ENCODE data around the gene ARL10. TPM values are rescaled to one million over a fixed set of nuclear protein-coding genes. Genes with fewer than 3 reads are reported as not detected.
A peak's percentile ranks its signal among the peaks of the same experiment; 100 is the strongest.

ARL10 gene
- total RNA-seq, 2 experiments from 2014 or later: 12.3 to 15.6 TPM

GRCh38 chr5:176364765-176365350, 429 bp upstream of the ARL10 start:
- H3K4me3 Mint-ChIP-seq: peak overlapping the region; percentile 74
- peaks cover 19% of the 10 kb centered on the region for H3K36me3 Mint-ChIP-seq (ENCODE audit: low read depth)
- H3K9me3 Mint-ChIP-seq (ENCODE audit: low read depth): no peaks in the 10 kb centered on the region
- H3K27ac Mint-ChIP-seq: peak overlapping the region; percentile 70
- ATAC-seq: no peak
- POLR2A ChIA-PET: interaction anchor here (0.6 kb wide), 1 partner anchor 24 kb away, joined by 5 read pairs; no protein-coding TSS in a partner anchor
- no peak for DNase-seq
- intact Hi-C loops (cut with DNase I, micrococcal nuclease): loop anchor here (1.0 to 10.0 kb wide), 6 partner anchors 23 to 990 kb away; partner anchors contain the start of genes HIGD2A (in 2 of the 2), NOP16 (in 2 of the 2), SIMC1 (in 2 of the 2) and CLTB (in 1 of the 2)
- CTCF ChIA-PET: no interaction called here
- no peaks in the 10 kb centered on the region for H3K27me3 Mint-ChIP-seq
- H3K4me1 Mint-ChIP-seq: peaks cover 22% of the 10 kb centered on the region

DNA sequence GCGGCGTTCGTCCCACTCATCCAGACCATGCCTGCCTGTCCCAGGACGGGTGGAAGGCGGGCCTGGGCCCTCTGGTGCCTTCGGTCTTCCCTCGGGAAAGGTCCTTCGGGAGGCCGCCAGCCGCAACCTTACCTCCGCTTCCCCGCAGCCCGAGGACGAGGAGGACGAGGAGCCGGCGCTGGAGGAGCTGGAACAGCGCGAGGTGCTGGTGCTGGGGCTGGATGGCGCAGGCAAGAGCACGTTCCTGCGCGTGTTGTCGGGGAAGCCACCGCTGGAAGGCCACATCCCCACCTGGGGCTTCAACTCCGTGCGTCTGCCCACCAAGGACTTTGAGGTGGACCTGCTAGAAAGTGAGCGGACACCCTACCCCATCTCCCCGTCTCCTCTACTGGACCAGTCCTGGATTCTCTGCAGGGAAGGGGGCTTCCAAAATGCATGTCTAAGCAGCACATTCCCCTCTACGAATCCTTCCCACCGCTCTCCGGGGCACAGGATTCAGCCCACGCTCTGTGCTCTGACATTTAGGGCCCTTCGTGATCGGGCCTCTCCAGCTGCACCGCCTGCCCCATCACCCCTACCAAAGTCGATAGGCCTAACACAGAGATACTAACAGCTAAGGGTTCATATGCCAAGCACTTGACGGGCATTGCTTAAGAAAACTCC, 1.1 kb downstream of the ARL10 start:
- POLR2A ChIA-PET: no interaction called here
- ATAC-seq: no peak

GRCh38 chr5:176368726-176369125, 3.4 kb downstream of the ARL10 start:
- ChIA-PET CTCF (interaction anchor here (0.6 to 1.1 kb wide), 3 partner anchors 13 to 289 kb away, joined by 3 to 4 read pairs (median 3); no protein-coding TSS in a partner anchor), POLR2A (no interaction called here)
- DNase-seq (no peak), ATAC-seq (no peak)
- peaks cover 9% of the 10 kb centered on the region for H3K4me1 Mint-ChIP-seq
- no peaks in the 10 kb centered on the region for H3K27me3 Mint-ChIP-seq
- no peaks in the 10 kb centered on the region for H3K9me3 Mint-ChIP-seq (ENCODE audit: low read depth)
- H3K27ac Mint-ChIP-seq: no peak overlapping the region
- intact Hi-C loops (cut with DNase I, micrococcal nuclease): loop anchor here in 1 of 2 experiments (10.0 kb wide), 1 partner anchor 986 kb away; the partner anchor contains the start of genes LMAN2 and RGS14
- H3K4me3 Mint-ChIP-seq: no peak overlapping the region
- H3K36me3 Mint-ChIP-seq (ENCODE audit: low read depth): peaks cover 21% of the 10 kb centered on the region

More for the DNA sequence above, 1.1 kb downstream of the ARL10 start:
- intact Hi-C loops (cut with DNase I, micrococcal nuclease): loop anchor here in 1 of 2 experiments (10.0 kb wide), 1 partner anchor 988 kb away; the partner anchor contains the start of genes LMAN2 and RGS14
- peaks cover 20% of the 10 kb centered on the region for H3K36me3 Mint-ChIP-seq (ENCODE audit: low read depth)
- no peak for DNase-seq
- H3K4me1 Mint-ChIP-seq: peaks cover 21% of the 10 kb centered on the region
- H3K27me3 Mint-ChIP-seq: no peaks in the 10 kb centered on the region
- no peaks in the 10 kb centered on the region for H3K9me3 Mint-ChIP-seq (ENCODE audit: low read depth)
- CTCF ChIA-PET: no interaction called here
- peak overlapping the region; percentile 74 for H3K4me3 Mint-ChIP-seq
- H3K27ac Mint-ChIP-seq: peak overlapping the region; percentile 76

GRCh38 chr5:176369934-176370711, 4.8 kb downstream of the ARL10 start:
- Mint-ChIP-seq H3K27ac (no peak overlapping the region), H3K27me3 (no peaks in the 10 kb centered on the region), H3K4me3 (no peak overlapping the region), H3K36me3 (ENCODE audit: low read depth) (peaks cover 24% of the 10 kb centered on the region), H3K4me1 (peaks cover 9% of the 10 kb centered on the region), H3K9me3 (ENCODE audit: low read depth) (no peaks in the 10 kb centered on the region)
- DNase-seq (no peak), ATAC-seq (no peak)
- POLR2A ChIA-PET: interaction anchor here (0.7 kb wide), 1 partner anchor 1824 kb away, joined by 4 read pairs; no protein-coding TSS in a partner anchor
- CTCF ChIA-PET: no interaction called here
- intact Hi-C loops (cut with DNase I, micrococcal nuclease): loop anchor here in 1 of 2 experiments (10.0 kb wide), 1 partner anchor 985 kb away; the partner anchor contains the start of genes LMAN2 and RGS14

- no peaks in the 10 kb centered on the region for H3K9me3 Mint-ChIP-seq (ENCODE audit: low read depth)
- ChIA-PET CTCF (interaction anchor here (0.5 to 1.2 kb wide), 5 partner anchors 10 to 645 kb away, joined by 3 to 4 read pairs (median 3); partner anchors contain the start of gene KIAA1191), POLR2A (no interaction called here)
- H3K4me1 Mint-ChIP-seq: peaks cover 5% of the 10 kb centered on the region
- intact Hi-C loops (cut with DNase I, micrococcal nuclease): no loop called here
- H3K27me3 Mint-ChIP-seq: no peaks in the 10 kb centered on the region
- ATAC-seq (no peak), DNase-seq (no peak)
- no peak overlapping the region for H3K27ac Mint-ChIP-seq
- no peak overlapping the region for H3K4me3 Mint-ChIP-seq
- H3K36me3 Mint-ChIP-seq (ENCODE audit: low read depth): peaks cover 27% of the 10 kb centered on the region
Observed at GRCh38 chr5:176371621-176372539, 6.6 kb downstream of the ARL10 start.

DNA sequence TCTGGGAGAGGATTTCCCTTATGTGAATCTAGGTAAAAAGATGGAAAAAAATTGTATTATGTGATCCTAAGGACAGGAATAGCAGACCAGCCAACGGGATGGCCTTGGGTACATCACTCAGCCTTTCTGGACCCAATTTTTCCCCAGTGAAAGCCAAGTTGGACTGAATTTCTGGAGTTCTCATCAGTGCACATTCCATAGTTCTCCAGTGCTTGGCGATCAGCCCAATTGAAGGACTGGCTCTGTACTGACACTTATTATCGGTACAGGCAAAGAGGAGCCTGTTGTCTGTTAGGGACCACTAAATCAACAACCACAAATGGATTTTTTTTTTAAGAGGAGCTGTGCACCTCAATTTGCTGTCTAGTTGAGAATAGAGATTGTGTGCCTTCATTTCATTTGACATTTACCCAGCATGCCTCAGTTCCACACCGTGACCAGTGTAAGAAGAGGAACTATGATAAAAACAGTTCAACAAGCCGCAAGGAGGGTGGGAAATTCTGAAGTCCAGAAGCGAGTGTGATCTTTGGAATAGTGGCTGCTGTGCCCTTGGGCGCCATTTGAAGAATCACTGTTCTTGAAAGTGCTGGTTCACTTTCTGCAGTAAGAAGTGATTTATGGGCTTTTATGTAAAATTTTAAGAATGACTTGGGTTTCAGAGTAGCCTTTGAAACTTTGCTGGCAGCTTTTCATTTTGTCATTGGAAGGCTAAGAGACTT, 8.0 kb downstream of the ARL10 start:
- intact Hi-C loops (cut with DNase I, micrococcal nuclease): no loop called here
- Mint-ChIP-seq H3K4me1 (no peaks in the 10 kb centered on the region), H3K36me3 (ENCODE audit: low read depth) (peaks cover 19% of the 10 kb centered on the region), H3K27ac (no peak overlapping the region), H3K27me3 (no peaks in the 10 kb centered on the region), H3K4me3 (no peak overlapping the region), H3K9me3 (ENCODE audit: low read depth) (no peaks in the 10 kb centered on the region)
- ChIA-PET CTCF (interaction anchor here (0.8 to 1.2 kb wide), 2 partner anchors 12 to 13 kb away, joined by 3 to 4 read pairs; partner anchors contain the start of gene KIAA1191), POLR2A (no interaction called here)
- ATAC-seq (no peak), DNase-seq (no peak)

DNA sequence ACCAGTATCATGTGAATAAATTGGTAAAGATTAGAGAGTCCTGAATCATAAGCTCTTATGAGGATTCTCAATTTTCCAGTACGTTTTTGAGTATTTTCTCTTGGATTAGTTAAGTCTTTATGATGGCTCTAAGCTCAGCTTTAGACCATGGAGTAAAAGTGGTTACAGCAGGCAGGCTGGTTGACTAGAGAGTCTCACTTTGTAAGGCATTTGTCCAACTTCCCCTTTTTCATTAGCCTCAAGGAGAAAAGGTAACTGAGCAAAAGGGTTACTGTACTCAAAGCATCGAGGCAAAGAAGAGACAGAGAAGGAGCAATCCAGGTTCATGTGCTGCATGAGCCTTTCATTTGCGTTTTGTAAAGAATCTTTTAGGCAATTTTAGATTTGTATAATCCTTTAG, 14.6 kb downstream of the ARL10 start:
- ChIA-PET POLR2A (no interaction called here), CTCF (interaction anchor here (0.5 to 0.7 kb wide), 2 partner anchors 8 to 15 kb away, joined by 3 read pairs; partner anchors contain the start of genes HIGD2A and NOP16)
- Mint-ChIP-seq H3K4me1 (peaks cover 3% of the 10 kb centered on the region), H3K36me3 (ENCODE audit: low read depth) (peaks cover 57% of the 10 kb centered on the region), H3K4me3 (no peak overlapping the region), H3K27ac (no peak overlapping the region), H3K27me3 (no peaks in the 10 kb centered on the region), H3K9me3 (ENCODE audit: low read depth) (no peaks in the 10 kb centered on the region)
- intact Hi-C loops (cut with DNase I, micrococcal nuclease): no loop called here
- DNase-seq: no peak
- no peak for ATAC-seq

GRCh38 chr5:176381423-176381822, 16.1 kb downstream of the ARL10 start:
- H3K9me3 Mint-ChIP-seq (ENCODE audit: low read depth): no peaks in the 10 kb centered on the region
- H3K36me3 Mint-ChIP-seq (ENCODE audit: low read depth): peaks cover 62% of the 10 kb centered on the region
- CTCF ChIA-PET: interaction anchor here (0.6 to 1.1 kb wide), 3 partner anchors 9 to 19 kb away, joined by 3 to 4 read pairs (median 3); partner anchors contain the start of gene KIAA1191
- ATAC-seq (no peak), DNase-seq (no peak)
- H3K27ac Mint-ChIP-seq: no peak overlapping the region
- POLR2A ChIA-PET: no interaction called here
- intact Hi-C loops (cut with DNase I, micrococcal nuclease): no loop called here
- H3K4me3 Mint-ChIP-seq: no peak overlapping the region
- H3K4me1 Mint-ChIP-seq: peaks cover 18% of the 10 kb centered on the region
- H3K27me3 Mint-ChIP-seq: no peaks in the 10 kb centered on the region

DNA sequence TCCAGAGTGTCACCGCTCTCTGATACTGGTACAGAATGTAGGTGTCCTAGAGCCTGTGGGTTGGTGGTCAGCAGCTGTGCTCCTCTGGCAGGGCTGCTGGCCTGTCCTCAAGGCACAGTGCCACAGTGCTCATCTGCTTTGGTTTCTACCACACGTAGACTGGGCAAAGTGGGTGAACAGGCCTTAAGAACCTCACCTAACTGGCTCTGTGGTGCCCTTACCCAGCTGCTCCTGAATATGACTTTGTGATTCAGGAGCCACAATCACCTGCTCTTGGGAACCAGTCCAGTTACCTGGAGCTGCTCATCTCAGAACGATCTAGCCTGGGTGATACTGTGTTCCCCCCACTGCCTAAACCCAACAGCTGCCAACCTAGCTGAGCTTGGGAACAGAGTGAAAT, 16.7 kb downstream of the ARL10 start:
- intact Hi-C loops (cut with DNase I, micrococcal nuclease): no loop called here
- CTCF ChIA-PET: interaction anchor here (1.1 kb wide), 1 partner anchor 13 kb away, joined by 4 read pairs; no protein-coding TSS in a partner anchor
- H3K27ac Mint-ChIP-seq: no peak overlapping the region
- no peaks in the 10 kb centered on the region for H3K9me3 Mint-ChIP-seq (ENCODE audit: low read depth)
- DNase-seq: no peak
- peaks cover 23% of the 10 kb centered on the region for H3K4me1 Mint-ChIP-seq
- ATAC-seq: no peak
- no peak overlapping the region for H3K4me3 Mint-ChIP-seq
- H3K27me3 Mint-ChIP-seq: no peaks in the 10 kb centered on the region
- H3K36me3 Mint-ChIP-seq (ENCODE audit: low read depth): peaks cover 67% of the 10 kb centered on the region
- POLR2A ChIA-PET: no interaction called here

DNA sequence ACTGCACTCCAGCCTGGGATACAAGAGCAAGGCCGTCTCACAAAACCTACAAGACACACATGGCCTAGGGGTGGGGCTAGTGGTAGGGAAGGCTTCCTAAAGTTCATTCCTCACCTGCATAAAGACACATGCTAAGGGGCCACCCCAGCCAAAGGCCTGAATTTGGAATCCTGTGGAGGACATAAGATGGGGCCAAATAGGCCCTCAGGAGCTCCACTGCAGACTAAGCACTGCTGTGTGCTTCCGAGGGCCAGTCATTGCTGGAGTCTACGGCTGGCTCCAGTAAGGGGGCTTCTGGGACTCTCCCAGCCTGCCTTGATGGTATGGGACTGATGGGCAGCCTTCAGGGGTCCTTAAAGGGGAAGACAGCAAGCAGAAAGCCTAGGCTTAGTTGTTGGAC, 17.4 kb downstream of the ARL10 start:
- no peak overlapping the region for H3K27ac Mint-ChIP-seq
- no peaks in the 10 kb centered on the region for H3K27me3 Mint-ChIP-seq
- DNase-seq (no peak), ATAC-seq (no peak)
- H3K36me3 Mint-ChIP-seq (ENCODE audit: low read depth): peaks cover 72% of the 10 kb centered on the region
- H3K4me1 Mint-ChIP-seq: peaks cover 27% of the 10 kb centered on the region
- POLR2A ChIA-PET: no interaction called here
- no peak overlapping the region for H3K4me3 Mint-ChIP-seq
- CTCF ChIA-PET: no interaction called here
- intact Hi-C loops (cut with DNase I, micrococcal nuclease): no loop called here
- no peaks in the 10 kb centered on the region for H3K9me3 Mint-ChIP-seq (ENCODE audit: low read depth)

Measured in activated CD4-positive, alpha-beta T cell treated with anti-CD3 and anti-CD28 coated beads for 36 hours (primary cell).